BJ (cell line): ENCODE results near the gene AP1S2. TPM values are rescaled to one million over a fixed set of nuclear protein-coding genes. Genes with fewer than 3 reads are reported as not detected.

Experiments used
- CTCF ChIA-PET: fragments of 350-600 bp; formaldehyde crosslinking; extraction: SDS; loops from one replicate; lab custom pipeline; 2021; ENCODE audit warnings: antibody characterized with exemption, inconsistent platforms; lab: Yijun Ruan, JAX
- POLR2A ChIA-PET: fragments of 300-600 bp; sonication (Branson Sonifier 250); formaldehyde crosslinking; extraction: SDS; loops from one replicate; lab custom pipeline; 2021; ENCODE audit warnings: antibody characterized with exemption; lab: Charles Lee
- DNase-seq: peaks from one replicate; pipeline ENCODE4 v3.0.0-alpha.2; 2011; ENCODE audit warnings: low read depth
- H3K27me3 ChIP-seq: 2 replicates; pipeline ENCODE4 v1.6.0; 2011; ENCODE audit warnings: low read length; ENCODE audit not compliant: control insufficient read depth, insufficient read depth
- H3K36me3 ChIP-seq: 2 replicates; pipeline ENCODE4 v1.5.1; 2011; ENCODE audit warnings: low read length; ENCODE audit not compliant: control insufficient read depth, insufficient read depth
- H3K4me3 ChIP-seq: 2 replicates; pipeline ENCODE4 v1.5.1; 2011; ENCODE audit warnings: low read depth, mild to moderate bottlenecking, control low read depth, low read length
- CTCF ChIP-seq: IDR thresholded peaks from 2 replicates; pipeline ENCODE4 v1.5.1; 2011; ENCODE audit warnings: low read depth, mild to moderate bottlenecking, control low read depth, inconsistent platforms, low read length, moderate library complexity; ENCODE audit not compliant: insufficient read depth
- polyA plus RNA-seq: library from polyadenylated mRNA; depleted of rRNA; stranded (reverse); fragments of >200 nt; gene quantifications from 2 replicates; pipeline ENCODE4 v1.2.3, GENCODE V29; 2011

Gene AP1S2
- polyA plus RNA-seq, 1 experiment = 14.8 TPM

GRCh38 chrX:15820106-15821073 is 34.2 kb downstream of the AP1S2 start:
- no peaks in the 10 kb centered on the region; the same call in 1 of the 2 replicates for H3K36me3 ChIP-seq
- no peaks in the 10 kb centered on the region for H3K27me3 ChIP-seq
- DNase-seq = no peak
- H3K4me3 ChIP-seq = no peak overlapping the region
- CTCF ChIA-PET = interaction anchor here (0.6 kb wide), 1 partner anchor 10 kb away, joined by 3 read pairs; no protein-coding TSS in a partner anchor
- no peak for TF ChIP-seq CTCF
- POLR2A ChIA-PET = no interaction called here

- no peak for TF ChIP-seq CTCF
- CTCF ChIA-PET = interaction anchor here (1.5 kb wide), 1 partner anchor 11 kb away, joined by 8 read pairs; no protein-coding TSS in a partner anchor
- H3K27me3 ChIP-seq = no peaks in the 10 kb centered on the region
- no peak overlapping the region for H3K4me3 ChIP-seq
- POLR2A ChIA-PET = no interaction called here
- no peaks in the 10 kb centered on the region; the same call in 1 of the 2 replicates for H3K36me3 ChIP-seq
- no peak for DNase-seq
Observed at GRCh38 chrX:15816886-15817285, 37.7 kb downstream of the AP1S2 start.

GRCh38 chrX:15816438-15816809 is 38.2 kb downstream of the AP1S2 start:
- no peak overlapping the region for H3K4me3 ChIP-seq
- no peaks in the 10 kb centered on the region for H3K27me3 ChIP-seq
- CTCF ChIA-PET = interaction anchor here (0.7 to 1.5 kb wide), 2 partner anchors 11 to 387 kb away, joined by 3 to 8 read pairs; no protein-coding TSS in a partner anchor
- no peak for TF ChIP-seq CTCF
- POLR2A ChIA-PET = no interaction called here
- no peak for DNase-seq
- H3K36me3 ChIP-seq = no peaks in the 10 kb centered on the region; the same call in 1 of the 2 replicates

- TF ChIP-seq CTCF = peak; percentile 45
- DNase-seq = no peak
- H3K27me3 ChIP-seq = no peaks in the 10 kb centered on the region
- ChIA-PET CTCF (interaction anchor here (0.7 to 1.5 kb wide), 2 partner anchors 10 to 388 kb away, joined by 3 to 8 read pairs; no protein-coding TSS in a partner anchor), POLR2A (no interaction called here)
- H3K4me3 ChIP-seq = no peak overlapping the region
- H3K36me3 ChIP-seq = no peaks in the 10 kb centered on the region; the same call in 1 of the 2 replicates
Observed at GRCh38 chrX:15815779-15816437, 38.7 kb downstream of the AP1S2 start.

GRCh38 chrX:15814771-15815365 is 39.7 kb downstream of the AP1S2 start:
- Histone ChIP-seq H3K27me3 (no peaks in the 10 kb centered on the region), H3K36me3 (no peaks in the 10 kb centered on the region; the same call in 1 of the 2 replicates), H3K4me3 (no peak overlapping the region)
- TF ChIP-seq CTCF = no peak
- no peak for DNase-seq
- POLR2A ChIA-PET = no interaction called here
- CTCF ChIA-PET = no interaction called here
